Right lung (tissue), 5 donors: Measurements from ENCODE around the gene ITGA6. TPM values are rescaled to one million over a fixed set of nuclear protein-coding genes. Genes with fewer than 3 reads are reported as not detected.

Source experiments
- polyA plus RNA-seq, 5 donors: library from polyadenylated mRNA; unstranded; fragments of 120-200 nt; gene quantifications; one replicate each; pipeline versions ENCODE4 v1.2.1 to v1.2.3, GENCODE V29; 2013; ENCODE audit warnings: inconsistent platforms in 1 of 5, low replicate concordance in 1 of 5; ENCODE audit not compliant: insufficient read length in 5 of 5, insufficient read depth in 1 of 5

ITGA6 gene
- polyA plus RNA-seq, 5 donors = 49.9 to 89.9 (median 75.9) TPM

Other genes starting within 250 kb of the ITGA6 start
- 10 to 100 TPM in 4 of 5 donors, 1 to 10 TPM in 1; 6.8 to 21.0 (median 14.9) TPM for gene PDK1, start 128.5 kb downstream of the ITGA6 start, polyA plus RNA-seq